Gastroesophageal sphincter (tissue), 3 donors: ENCODE data around the gene HES4.
"Not testable (repeated sequence)": the region's sequence is repeated elsewhere in the genome, so short reads cannot be mapped to it uniquely, and the experiment has no call there.

Experiments
- CTCF ChIP-seq, 4 experiments: fragments of 200-600 bp in 2 of 4; fragments of 450-650 bp in 2 of 4; sonication (generic) in 1 of 4; IDR thresholded peaks; one replicate each; pipeline ENCODE4 v1.5.1; 2017 to 2019; ENCODE audit warnings: antibody characterized with exemption in 4 of 4, mild to moderate bottlenecking in 2 of 4, moderate library complexity in 2 of 4
- EP300 ChIP-seq: sonication (generic); formaldehyde crosslinking; IDR thresholded peaks from one replicate; pipeline ENCODE4 v1.6.1; 2017; ENCODE audit warnings: antibody characterized with exemption, mild to moderate bottlenecking
- POLR2A ChIP-seq, 2 donors: fragments of 450-650 bp; IDR thresholded peaks; one replicate each; pipeline ENCODE4 v1.6.1; 2017; ENCODE audit warnings: antibody characterized with exemption in 2 of 2, mild to moderate bottlenecking in 2 of 2, moderate library complexity in 1 of 2

- TF ChIP-seq CTCF (IDR thresholded peaks at IDR 0.05); POLR2A (IDR thresholded peaks at IDR 0.05); EP300: not testable (repeated sequence)
Observed at GRCh38 chr1:1012736-1013104, 12.8 kb upstream of the HES4 start.
